Occipital lobe (tissue), 2 donors: ENCODE results near the gene GKN2. TPM values are rescaled to one million over a fixed set of nuclear protein-coding genes. Genes with fewer than 3 reads are reported as not detected.
"Not testable (repeated sequence)": the region's sequence is repeated elsewhere in the genome, so short reads cannot be mapped to it uniquely, and the experiment has no call there.

Source experiments
- DNase-seq: peaks from one replicate; lab custom pipeline; 2025; lab: John Stamatoyannopoulos, UW
- total RNA-seq: library from RNA; depleted of rRNA; stranded (reverse); fragments of >200 nt; gene quantifications from one replicate; pipeline ENCODE4 v1.2.3, GENCODE V29; 2014

The GKN2 gene
- total RNA-seq, 1 donor from 2014 or later, result not detected

DNA sequence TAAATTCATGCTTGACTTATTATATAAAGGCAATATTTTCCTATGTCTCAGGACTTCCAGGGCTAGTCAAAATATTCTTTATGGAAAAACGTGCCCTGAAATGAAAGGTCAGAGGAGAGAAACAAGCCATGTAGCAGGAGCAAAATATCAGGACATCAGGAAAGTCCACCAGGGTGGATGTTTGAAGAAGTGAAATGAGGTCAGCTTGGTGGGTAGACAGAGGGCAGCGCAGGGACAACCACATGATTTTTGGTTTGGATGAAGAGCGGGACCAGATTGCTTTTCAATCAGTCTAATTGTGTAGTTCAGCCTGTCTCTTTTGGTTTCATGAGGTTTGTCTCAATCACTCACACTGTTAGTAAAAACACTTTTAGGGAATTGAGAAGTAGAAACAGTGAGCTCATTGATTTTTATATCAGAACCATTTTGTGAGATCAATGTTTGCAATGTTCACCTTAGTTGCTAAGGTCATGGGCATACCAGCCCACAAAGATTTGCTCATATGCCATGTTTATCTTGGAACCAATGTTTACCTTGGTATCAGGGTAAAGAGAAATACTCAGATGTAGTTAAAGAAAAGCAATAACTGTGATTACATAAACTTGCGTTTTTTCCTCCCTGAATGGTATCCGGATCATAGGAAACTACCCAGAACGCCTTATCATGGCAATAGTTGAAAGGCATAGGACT, 32.1 kb downstream of the GKN2 start:
- DNase-seq, result no peak

DNA sequence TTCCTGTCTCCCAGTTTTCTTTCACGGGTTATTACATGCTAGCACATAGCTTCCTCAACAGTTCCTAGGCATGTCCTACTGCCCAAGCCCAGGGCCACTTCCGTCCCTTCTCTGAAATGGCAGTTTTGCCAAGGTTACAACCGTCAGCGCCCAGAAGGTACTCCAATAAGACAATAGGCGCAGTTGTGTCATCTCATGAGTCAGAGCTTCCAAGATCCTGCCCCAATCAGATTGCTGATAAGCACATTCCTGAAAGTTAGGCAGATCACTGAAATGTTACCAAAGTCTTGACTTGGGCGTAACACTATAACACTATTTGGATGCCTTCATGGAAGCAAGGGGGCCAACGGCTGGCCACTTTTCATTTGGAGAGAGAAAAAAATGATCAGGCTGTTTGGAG, 34.2 kb downstream of the GKN2 start:
- DNase-seq, result no peak

DNA sequence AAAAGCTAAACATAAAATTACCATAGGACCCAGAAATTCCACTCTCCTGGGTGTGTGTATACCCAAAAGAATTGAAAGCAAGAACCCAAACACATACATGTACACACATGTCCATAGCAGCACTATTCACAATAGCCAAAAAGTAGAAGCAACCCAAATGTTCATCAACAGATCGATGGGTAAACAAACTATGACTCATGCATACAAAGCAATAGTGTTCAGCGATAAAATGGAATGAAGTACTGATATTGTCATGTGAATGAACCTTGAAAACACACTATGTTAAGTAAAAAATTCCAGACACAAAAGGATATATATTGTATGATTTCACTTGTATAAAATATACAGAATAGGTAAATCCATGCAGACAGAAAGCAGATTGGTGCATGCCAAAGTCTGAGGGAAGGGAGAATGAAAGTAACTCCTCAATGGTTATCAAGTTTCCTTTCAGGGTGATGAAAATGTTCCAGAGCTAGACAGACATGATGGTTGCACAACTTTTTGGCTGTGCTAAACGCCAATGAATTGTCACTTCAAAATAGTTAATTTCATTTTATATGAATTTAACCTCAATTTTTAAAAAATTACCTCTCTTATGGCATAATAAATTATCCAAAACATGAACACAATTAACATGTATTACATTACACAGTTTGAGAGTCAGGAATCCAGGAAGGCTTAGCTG, 35.5 kb downstream of the GKN2 start:
- DNase-seq, result no peak

DNA sequence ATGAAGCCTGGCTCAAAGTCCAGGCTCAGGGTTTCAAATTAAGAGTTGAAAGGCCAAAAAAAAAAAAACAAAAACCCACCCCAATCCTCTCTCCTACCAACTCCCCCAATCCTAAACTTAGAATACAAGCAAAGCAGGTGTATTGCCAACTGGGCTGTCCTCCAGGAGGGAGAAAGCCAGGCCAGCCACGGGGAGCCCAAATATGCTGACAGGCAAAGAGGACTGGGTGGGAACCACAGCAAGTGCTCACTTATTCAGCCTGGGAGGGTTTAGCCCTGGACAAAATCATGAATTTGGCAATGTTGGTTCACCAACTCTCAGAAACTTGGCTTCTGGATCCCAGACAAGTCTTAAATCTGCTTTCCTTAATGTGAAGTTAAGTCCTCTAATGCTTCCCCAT, 36.5 kb downstream of the GKN2 start:
- DNase-seq, result no peak

DNA sequence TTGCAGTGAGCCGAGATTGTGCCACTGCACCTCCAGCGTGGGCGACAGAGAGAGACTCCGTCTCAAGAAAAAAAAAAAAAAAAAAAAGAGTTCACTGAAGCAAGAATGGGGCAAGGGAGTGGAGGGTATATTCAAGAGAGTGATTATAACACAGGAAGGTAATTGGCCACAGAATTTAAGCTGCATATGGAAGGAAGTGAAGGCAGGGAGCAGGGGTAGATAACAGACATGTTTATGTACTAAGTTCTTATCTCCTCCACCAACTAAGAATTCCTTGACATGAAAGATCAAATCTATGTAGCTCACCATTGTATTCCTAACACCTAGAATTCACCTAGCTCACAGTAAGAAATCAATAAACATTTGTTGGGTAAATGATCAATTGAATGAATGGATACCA, 37.3 kb downstream of the GKN2 start:
- DNase-seq, result no peak

DNA sequence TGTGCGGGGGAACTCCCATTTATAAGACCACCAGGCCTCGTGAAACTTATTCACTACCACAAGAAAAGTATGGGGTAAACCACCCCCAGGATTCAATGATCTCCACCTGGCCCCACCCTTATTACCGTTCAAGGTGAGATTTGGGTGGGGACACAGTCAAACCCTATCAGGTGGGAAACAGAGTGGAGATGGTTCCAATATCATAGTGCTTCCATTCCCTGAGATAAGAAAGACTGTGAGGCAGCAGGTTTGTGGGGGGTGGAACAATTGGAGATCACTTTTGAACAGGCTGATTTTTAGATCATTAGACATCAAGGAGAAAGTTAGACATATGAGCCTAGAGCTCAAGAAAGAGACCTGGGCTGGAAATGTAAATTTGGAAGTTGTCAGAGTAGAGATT, 39.3 kb downstream of the GKN2 start:
- no peak for DNase-seq

DNA sequence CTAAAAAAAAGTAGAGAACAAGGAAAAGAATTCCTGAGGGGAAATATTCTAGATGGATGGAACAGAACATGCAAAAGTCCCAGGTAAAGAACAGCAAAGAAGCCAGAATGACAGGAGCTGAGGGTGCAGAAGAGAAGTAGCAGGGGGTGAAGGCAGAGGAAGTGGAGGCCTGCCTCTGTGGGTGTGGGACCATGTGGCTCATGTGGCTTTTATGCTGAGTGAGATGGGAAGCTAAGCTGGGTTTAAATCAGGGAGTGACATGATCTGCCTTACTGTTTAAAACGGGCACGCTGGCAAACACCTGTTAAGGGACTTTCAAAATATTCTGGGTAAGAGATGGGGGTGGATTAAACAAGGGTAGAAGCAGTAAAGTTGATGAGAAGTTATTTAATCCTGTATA, 40.0 kb downstream of the GKN2 start:
- no peak for DNase-seq

DNA sequence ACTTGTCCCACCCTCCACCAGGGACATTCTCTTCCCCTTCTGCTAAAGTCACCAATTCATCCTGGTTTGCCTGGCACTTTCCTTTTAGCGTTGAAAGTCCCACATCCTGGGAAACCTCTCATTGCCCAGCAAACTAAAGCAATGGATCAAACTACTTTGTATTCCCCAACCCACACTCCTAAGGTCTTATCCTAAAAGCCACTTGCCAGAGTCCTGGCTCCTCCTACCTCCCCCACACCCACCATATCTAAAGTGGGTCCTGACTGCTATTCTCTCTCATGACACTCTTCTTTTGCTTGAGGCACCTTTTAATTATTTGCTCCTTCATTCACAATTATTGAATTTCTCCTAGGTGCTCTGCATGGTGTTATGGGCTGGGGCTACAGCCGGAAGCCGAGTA, 40.6 kb downstream of the GKN2 start:
- DNase-seq, result no peak

DNA sequence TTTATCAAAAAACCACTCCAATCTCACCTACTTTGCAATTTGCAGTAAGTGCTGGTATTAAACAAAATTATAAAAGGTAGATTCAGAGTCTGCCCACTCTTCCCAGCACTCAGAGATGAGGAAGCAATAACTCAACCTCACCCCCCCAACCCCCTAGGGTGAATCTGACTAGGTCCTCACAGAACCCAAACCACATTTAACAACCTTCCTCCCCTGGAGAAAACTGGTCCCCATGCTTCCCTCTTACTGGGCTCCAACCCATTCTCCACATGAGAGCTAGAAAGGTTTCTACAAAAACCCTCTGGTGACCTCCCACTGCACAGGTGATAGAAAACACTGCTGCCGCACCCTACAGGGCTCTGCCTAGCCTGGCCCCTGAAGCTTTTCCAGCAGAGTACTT, 41.0 kb downstream of the GKN2 start:
- no peak for DNase-seq

DNA sequence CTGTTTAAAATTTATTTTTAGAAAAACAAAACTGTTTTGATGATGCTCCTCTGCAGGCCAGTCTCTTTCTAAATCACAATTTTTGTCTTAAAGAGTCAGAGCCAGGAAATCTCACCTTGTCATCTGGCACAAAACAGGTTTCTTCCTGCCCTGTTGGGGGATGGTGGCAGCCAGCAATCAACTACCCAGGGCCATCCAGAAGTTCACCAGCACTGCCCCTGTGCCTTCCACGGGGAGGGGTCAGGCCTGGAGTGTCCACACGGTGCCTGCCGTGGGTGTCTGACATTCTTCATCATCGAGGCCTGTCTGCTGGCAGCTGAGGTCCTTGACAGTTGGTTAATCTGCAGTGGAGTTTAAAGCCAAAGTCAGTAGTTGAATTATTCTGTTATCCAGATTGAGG, 41.4 kb downstream of the GKN2 start:
- DNase-seq, result no peak

DNA sequence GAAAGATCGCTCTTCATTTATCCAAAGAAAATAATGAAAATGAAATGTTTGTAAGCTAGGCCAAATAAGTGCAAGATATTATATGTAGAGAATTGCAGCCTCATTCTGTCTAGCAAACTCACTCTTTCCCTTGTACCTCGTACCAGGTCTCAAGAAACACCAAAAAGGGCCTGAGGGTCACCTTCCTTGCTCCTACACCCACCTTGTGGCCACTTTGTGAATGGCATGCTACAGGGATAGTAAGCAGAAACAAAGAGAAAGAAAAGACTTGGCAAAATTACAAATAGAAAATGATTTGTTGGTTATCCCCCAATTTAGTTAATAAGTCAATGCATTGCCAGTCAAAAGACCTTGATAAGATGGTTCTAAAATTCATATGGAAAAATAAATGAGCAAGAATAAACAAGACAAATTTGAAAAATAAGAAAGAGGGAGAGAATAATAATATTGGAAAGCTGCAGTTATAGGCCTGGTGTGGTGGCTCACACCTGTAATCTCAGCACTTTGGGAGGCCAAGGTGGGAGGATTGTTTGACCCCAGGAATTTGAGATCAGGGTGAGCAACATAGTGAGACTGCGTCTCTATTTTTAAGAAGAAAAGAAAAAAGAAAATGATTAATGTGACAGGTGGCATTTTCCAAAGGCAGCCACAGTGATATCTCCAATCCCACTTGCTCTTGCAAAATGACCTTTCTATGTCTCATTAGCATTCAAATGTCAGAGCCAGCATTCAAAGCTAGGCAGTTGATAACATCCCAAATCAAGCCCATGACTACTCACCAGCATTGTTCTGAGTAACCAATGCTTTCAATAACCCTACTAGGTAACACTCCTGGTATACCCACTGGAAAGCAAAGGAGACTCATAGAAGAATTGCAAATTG, 42.7 kb downstream of the GKN2 start:
- no peak for DNase-seq

DNA sequence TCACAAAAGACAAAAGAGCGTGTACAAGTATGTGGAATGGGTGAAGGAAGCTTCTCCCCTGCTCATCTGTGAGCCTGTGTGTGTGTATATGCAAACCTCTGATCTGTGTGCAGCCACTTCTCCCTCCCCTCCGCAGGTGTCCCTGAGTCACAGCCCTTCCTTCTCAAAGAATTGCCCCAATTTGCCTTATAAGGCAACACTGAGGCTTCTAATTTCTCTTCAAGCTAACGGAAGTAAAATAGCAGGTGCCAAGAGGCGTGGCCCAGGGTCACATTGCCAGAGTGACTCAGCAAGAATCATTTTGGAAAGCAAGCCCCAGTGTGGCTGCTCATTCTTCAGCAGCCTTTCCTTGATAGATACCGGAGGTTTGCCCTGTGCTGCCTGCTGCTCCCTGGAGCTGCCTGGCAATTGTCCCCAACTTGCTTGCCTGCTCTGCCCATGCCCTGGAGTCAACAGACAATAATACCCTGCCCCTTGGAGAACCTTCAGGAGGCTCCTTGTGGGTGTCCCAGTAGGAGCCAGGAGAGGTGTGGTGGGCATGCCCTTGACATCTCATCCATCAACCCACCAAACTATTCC, 44.2 kb downstream of the GKN2 start:
- no peak for DNase-seq

DNA sequence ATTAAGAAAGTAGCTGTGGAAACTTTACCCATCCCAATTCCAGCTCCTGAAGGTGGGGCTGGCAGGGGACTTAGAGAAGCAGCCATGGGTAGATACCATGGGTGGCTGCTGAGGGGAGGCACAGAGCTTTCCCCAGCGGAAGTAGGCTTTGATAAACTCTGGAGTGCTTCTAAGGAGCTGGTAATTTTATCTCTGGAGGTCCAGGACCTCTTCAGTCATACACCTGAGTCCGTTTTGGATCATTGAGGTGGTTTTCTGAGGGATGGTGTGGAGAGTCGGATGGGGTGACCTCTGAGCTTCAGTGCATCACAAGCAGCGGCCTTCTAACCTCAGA, 44.8 kb downstream of the GKN2 start:
- no peak for DNase-seq

DNA sequence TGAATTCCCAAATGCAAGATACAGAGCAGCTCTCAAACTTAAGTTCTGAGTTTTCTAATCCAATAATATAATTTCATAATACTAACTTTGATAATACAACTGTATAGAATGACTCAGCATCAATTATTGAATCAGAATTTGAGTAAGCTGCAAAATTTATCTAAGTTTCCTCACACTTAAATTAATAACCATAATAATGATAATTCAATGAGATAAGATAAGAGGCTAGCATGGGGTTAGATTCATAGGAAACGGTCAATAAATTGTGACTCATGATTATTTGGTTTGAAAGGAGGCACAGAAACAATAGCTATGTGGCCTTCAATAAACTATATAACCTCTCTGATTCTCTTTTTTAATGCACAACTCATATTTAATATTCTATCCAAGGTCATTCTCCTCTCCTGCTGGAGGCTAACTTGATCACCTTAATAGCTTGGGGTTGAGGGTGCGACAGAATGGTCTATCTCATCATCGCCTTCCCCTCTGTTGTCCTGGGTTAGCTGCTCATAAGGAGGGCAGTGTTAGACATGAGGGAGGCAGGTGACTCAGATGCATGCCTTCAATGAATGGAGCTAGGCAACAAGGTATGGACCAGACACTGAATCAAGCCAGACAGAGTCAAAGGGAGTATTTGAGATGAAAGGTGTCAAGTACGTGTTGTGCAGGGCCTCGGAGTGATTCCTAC, 45.3 kb downstream of the GKN2 start:
- no peak for DNase-seq

DNA sequence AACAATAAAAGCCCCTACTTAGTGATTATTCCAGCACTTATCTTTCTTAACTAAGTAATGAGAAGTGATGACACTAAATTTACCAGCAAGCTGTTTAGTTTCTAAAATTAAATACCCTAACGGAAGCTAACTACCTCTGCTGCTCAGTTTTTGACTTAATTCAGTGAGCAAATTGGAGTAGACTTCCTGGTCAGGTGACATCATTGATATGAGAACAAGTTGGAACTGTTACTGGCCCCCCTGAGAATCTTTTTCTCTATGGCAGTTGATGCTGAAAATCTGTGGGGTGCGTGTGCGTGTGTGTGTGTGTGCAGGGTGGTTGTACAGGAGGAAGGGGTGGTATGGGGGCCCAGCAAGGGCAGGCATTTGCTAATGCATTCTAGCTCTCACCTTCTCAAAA, 46.0 kb downstream of the GKN2 start:
- DNase-seq, result no peak

DNA sequence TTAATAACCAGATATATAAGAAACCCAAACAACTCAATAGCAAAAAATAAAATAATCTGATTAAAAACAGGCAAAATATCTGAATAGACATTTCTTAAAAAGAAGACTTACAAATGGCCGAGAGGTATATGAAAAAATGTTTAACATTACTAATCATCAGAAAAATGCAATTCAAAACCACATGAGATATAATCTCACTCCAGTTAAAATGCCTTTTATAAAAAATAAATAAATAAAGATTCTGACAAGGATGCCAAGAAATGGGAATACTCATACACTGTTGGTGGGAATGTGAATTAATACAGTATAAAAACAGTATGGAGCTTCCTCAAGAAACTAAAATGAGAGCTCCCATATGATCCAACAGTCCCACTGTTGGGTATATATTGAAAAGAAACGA, 47.6 kb downstream of the GKN2 start:
- DNase-seq, result no peak

DNA sequence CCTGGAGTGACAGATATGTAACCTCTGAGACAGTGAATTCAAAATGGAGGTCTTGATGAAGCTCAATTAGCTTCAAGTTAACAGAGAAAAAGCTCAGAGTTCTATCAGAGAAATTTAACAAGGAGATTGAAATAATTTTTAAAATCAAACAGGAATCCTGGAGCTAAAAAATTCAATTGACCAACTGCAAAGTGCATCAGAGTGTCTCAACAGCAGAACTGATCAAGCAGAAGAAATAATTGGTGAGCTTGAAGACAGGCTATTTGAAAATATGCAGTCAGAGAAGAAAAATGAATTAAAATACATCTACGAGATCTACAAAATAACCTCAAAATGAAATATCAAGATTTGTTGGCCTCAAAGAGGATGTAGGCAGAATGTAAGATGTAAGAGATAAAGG, 51.1 kb downstream of the GKN2 start:
- no peak for DNase-seq

DNA sequence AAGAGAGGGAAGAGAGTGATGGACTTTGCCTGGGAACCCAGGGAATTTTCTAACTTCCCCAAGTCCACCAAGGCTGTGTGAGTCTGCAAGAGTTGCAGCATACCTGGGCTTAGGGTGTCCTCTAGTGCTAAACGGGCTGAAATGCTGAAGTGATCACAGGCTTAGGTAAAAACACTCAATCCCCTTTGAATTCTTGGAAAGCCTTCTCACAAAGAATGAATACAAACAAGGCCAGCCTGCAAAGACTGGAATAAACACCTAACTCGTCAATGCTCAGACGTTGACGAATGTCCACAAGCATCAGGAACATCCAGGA, 51.5 kb downstream of the GKN2 start:
- DNase-seq, result no peak

DNA sequence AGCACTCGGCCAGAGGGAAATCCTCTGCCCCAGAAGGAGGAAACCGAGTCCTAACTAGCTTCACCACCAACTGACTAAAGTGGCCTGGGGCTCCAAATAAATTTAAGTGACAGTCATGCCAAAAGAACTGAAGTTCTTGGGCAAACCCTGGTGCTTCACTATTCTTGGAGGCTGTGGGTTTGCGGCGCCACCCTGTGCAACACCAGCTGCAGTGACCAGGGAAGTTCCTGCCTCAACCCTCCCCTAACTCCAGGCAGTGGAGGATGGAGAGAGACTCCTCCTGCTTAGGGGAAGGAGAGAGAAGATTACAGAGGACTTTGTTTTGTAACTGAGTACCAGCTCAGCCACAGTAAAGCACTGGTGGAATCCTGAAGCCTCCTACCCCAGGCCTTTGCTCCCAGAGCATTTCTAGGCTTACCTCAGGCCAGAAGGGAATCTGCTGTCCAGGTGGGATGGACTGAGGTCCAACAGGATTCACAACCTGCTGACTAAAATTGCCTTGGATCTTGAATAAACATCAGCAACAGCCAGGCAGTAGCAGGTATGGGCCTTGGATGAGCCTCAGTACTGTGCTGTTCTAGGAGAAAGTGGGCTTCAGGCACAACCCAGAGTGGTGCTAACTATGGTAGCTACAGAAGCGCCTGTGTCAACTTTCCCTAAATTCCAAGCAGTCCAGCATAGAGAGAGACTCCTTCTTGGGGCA, 52.0 kb downstream of the GKN2 start:
- DNase-seq, result no peak

DNA sequence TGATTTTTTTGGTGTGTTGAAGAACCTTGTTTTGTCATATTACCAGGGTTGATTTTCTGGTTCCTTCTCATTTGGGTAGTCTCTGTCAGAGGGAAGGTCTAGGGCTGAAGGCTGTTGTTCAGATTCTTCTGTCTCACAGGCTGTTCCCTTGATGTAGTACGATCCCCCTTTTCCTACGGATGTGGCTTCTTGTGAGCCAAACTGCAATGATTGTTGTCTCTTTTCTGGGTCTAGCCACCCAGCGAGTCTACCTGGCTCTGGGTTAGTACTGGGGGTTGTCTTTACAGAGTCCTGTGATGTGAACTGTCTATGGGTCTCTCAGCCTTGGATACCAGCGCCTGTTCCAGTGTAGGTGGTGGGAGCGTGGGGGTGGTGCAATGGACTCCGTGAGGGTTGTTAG, 56.7 kb downstream of the GKN2 start:
- not testable (repeated sequence) for DNase-seq
